Stimulated activated CD8-positive, alpha-beta memory T cell treated with anti-CD3 and anti-CD28 coated beads, Interleukin-7, amount 100 ng/mL, for 24 hours (primary cell): Measurements from ENCODE around the gene SP140L.
"Not testable (repeated sequence)": the region's sequence is repeated elsewhere in the genome, so short reads cannot be mapped to it uniquely, and the experiment has no call there.

ENCODE experiments used
- DNase-seq: peaks from one replicate; pipeline ENCODE4 v3.0.0-alpha.2; 2020; ENCODE audit warnings: low read depth

SP140L gene

GRCh38 chr2:230326453-230327417 lies at the start of gene SP140L:
Gene SP140L (plus strand): TSS chr2:230327193. CDS start chr2:230327270, 77 bp downstream.
- DNase-seq, result peak; percentile 40

- no peak for DNase-seq
Observed at GRCh38 chr2:230282936-230283335, 44.1 kb upstream of the SP140L start.

- no peak for DNase-seq
Observed at GRCh38 chr2:230286048-230286447, 40.9 kb upstream of the SP140L start.

- not testable (repeated sequence) for DNase-seq
Observed at GRCh38 chr2:230289311-230289710, 37.7 kb upstream of the SP140L start.

- no peak for DNase-seq
Observed at GRCh38 chr2:230295192-230295591, 31.8 kb upstream of the SP140L start.

- DNase-seq, result no peak
Observed at GRCh38 chr2:230296917-230297316, 30.1 kb upstream of the SP140L start.

GRCh38 chr2:230299618-230300017 lies 27.4 kb upstream of the SP140L start:
- no peak for DNase-seq

GRCh38 chr2:230305416-230306275 lies 21.3 kb upstream of the SP140L start:
- DNase-seq, result no peak

- DNase-seq, result no peak
Observed at GRCh38 chr2:230306474-230306873, 20.5 kb upstream of the SP140L start.

- DNase-seq, result no peak
Observed at GRCh38 chr2:230307485-230307884, 19.5 kb upstream of the SP140L start.

GRCh38 chr2:230308402-230309000 lies 18.5 kb upstream of the SP140L start:
- DNase-seq, result no peak

- not testable (repeated sequence) for DNase-seq
Observed at GRCh38 chr2:230310792-230311191, 16.2 kb upstream of the SP140L start.

GRCh38 chr2:230311634-230312033 lies 15.4 kb upstream of the SP140L start:
- DNase-seq, result not testable (repeated sequence)

- DNase-seq, result no peak
Observed at GRCh38 chr2:230312638-230313037, 14.4 kb upstream of the SP140L start.

- no peak for DNase-seq
Observed at GRCh38 chr2:230317366-230317765, 9.6 kb upstream of the SP140L start.

GRCh38 chr2:230318190-230319121 lies 8.5 kb upstream of the SP140L start:
- DNase-seq, result no peak

- DNase-seq, result no peak
Observed at GRCh38 chr2:230319211-230319862, 7.7 kb upstream of the SP140L start.

- no peak for DNase-seq
Observed at GRCh38 chr2:230321031-230321430, 6.0 kb upstream of the SP140L start.

GRCh38 chr2:230322561-230323384 lies 4.2 kb upstream of the SP140L start:
- DNase-seq, result no peak
